SW 1271 (cell line): ENCODE results near the gene CSF3.
A peak's percentile ranks its signal among the peaks of the same experiment; 100 is the strongest.
"Not testable (repeated sequence)": the region's sequence is repeated elsewhere in the genome, so short reads cannot be mapped to it uniquely, and the experiment has no call there.

Experiments used
- DNase-seq, 2 experiments: peaks; one replicate each; lab custom pipeline; 2025; lab: John Stamatoyannopoulos, UW

CSF3 gene

DNA sequence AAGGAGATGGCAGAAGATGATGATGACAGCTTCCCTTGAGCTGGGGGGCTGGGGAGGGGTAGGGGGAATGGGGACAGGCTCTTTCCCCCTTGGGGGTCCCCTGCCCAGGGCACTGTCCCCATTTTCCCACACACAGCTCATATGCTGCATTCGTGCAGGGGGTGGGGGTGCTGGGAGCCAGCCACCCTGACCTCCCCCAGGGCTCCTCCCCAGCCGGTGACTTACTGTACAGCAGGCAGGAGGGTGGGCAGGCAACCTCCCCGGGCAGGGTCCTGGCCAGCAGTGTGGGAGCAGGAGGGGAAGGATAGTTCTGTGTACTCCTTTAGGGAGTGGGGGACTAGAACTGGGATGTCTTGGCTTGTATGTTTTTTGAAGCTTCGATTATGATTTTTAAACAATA, 17.7 kb upstream of the CSF3 start:
- DNase-seq = no peak

DNA sequence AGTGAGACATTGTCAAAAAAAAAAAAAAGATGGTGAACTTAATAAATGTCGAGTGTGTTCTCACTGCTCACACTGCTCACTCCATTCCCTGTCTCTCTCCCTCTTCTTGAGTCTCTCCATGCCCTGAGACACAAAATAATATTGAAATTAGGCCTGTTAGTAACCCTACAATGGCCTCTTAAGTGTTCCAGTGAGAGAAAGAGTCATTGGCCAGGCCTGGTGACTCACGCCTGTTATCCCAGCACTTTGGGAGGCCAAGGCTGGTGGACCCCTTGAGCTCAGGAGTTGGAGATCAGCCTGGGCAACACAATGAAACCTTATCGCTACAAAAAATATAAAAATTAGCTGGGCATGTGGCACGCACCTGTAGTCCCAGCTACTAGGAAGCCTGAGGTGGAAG, 16.2 kb upstream of the CSF3 start:
- no peak for DNase-seq

- no peak for DNase-seq
Observed at GRCh38 chr17:40000161-40000560, 15.1 kb upstream of the CSF3 start.

GRCh38 chr17:40001335-40001734, 13.9 kb upstream of the CSF3 start:
- not testable (repeated sequence) for DNase-seq

DNA sequence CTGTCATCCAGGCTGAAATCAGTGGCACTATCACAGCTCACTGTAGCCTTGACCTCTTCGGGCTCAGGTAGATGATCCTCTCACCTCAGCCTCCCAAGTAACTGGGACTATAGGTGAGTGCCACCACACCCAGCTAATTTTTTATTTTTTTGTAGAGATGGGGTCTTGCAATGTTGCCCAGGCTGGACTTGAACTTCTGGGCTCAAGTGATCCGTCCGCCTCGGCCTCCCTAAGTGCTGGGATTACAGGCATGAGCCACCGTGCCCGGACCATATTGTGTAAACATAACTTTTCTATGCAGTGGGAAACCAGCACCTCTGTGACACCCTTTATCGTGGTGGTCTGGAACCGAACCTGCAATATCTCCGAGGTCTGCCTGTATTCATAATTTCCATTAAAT, 11.2 kb upstream of the CSF3 start:
- no peak for DNase-seq

DNA sequence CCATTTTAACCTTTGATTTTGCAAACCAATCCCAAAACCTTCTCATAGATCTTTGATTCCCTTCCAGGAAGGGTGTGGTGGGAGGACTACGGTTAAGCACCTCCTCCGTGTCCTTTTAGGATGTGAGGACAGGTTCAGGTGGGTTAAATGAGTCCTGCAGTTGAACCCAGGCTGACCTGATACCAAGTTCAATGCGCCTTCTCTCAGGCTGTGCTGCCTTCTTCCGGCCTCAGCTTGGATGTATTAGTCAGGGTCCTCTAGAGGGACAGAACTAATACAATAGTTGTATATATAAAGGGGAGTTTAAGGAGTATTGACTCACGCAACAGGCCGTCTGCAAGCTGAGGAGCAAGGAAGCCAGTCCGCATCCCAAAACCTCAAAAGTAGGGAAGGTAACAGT, 10.5 kb upstream of the CSF3 start:
- DNase-seq = no peak

DNA sequence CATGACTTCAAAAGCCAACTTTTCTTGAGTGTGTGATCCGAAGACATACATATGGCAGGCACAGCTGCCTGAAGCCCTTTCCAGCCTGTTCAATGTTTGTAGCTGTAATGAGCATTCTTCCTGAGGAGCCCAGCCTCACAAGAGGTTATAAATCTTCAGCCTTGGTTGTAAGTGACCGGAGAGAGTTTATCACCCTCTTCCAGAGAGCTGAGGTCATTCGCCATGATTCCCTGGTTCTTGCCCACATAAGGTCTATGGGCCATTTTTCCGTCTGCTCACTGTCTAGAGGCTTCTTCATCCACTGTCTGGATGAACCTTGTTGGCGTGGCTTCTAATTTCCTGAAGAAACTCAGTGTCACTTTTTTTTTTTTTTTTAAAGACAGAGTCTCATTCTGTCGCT, 9.7 kb upstream of the CSF3 start:
- no peak for DNase-seq

GRCh38 chr17:40010946-40011500, 4.2 kb upstream of the CSF3 start:
- DNase-seq = not testable (repeated sequence)

DNA sequence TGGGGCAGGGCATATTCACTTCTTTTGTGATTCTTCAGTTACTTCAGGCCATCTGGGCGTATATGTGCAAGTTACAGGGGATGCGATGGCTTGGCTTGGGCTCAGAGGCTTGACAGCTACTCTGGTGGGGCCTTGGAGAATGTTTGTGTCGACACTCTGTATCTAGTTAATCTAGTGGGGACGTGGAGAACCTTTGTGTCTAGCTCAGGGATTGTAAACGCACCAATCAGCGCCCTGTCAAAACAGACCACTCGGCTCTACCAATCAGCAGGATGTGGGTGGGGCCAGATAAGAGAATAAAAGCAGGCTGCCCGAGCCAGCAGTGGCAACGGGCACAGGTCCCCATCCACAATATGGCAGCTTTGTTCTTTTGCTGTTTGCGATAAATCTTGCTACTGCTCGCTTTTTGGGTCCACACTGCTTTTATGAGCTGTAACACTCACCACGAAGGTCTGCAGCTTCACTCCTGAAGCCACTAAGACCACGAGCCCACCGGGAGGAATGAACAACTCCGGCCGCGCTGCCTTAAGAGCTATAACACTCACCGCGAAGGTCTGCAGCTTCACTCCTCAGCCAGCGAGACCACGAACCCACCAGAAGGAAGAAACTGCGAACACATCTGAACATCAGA, 3.1 kb upstream of the CSF3 start:
- DNase-seq = not testable (repeated sequence)

GRCh38 chr17:40014375-40014980, 762 bp upstream of the CSF3 start:
- DNase-seq = no peak

- DNase-seq = no peak
Observed at GRCh38 chr17:40015998-40016985, 1.1 kb downstream of the CSF3 start.

DNA sequence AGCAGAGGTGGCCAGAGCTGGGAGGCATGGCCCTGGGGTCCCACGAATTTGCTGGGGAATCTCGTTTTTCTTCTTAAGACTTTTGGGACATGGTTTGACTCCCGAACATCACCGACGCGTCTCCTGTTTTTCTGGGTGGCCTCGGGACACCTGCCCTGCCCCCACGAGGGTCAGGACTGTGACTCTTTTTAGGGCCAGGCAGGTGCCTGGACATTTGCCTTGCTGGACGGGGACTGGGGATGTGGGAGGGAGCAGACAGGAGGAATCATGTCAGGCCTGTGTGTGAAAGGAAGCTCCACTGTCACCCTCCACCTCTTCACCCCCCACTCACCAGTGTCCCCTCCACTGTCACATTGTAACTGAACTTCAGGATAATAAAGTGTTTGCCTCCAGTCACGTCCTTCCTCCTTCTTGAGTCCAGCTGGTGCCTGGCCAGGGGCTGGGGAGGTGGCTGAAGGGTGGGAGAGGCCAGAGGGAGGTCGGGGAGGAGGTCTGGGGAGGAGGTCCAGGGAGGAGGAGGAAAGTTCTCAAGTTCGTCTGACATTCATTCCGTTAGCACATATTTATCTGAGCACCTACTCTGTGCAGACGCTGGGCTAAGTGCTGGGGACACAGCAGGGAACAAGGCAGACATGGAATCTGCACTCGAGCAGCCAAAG, 2.3 kb downstream of the CSF3 start:
- no peak for DNase-seq

DNA sequence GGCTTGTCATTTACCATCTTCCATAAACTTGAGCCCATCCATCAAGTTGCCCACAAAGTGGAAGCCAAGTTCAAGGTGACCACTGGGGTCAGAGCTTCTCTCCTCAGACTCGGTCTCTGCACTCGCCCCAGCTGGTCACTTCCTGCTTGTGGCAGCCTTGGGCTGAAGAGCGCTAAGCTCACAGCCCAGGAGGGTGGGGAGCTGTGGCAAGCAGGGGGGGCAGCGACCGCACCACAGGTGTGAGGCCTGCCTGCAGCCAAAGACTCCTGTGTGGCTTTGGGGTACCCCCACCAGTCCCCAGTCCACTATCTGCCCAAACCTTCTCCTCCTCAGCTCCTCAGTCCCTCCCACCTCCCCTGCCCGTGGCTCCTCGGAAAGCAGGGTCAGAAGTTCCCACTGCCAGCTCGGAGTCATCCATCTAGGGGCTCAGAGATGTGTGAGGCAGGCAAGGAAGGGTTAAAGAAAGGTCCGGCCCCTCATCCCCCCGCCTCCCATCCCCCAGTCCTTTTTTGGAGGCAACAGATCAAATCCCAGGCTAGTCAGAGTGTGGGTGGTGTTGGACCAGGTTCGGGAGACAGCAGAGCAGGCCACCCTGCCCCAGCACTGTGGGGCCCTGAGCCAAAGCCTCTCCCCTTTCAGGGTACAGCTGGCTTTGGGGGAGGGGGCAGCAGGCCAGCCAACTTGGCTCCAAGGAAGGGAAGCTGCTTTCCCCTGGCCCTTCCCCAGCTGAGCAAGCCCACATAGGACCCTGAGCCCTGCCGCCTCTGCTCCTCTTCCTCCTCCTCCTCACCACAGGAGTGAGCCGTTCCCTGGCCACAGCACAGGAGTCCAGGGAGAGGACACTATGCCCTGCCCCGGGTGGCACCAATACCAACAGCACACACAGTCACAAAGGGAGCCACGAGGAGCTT, 3.2 kb downstream of the CSF3 start:
- DNase-seq = no peak

DNA sequence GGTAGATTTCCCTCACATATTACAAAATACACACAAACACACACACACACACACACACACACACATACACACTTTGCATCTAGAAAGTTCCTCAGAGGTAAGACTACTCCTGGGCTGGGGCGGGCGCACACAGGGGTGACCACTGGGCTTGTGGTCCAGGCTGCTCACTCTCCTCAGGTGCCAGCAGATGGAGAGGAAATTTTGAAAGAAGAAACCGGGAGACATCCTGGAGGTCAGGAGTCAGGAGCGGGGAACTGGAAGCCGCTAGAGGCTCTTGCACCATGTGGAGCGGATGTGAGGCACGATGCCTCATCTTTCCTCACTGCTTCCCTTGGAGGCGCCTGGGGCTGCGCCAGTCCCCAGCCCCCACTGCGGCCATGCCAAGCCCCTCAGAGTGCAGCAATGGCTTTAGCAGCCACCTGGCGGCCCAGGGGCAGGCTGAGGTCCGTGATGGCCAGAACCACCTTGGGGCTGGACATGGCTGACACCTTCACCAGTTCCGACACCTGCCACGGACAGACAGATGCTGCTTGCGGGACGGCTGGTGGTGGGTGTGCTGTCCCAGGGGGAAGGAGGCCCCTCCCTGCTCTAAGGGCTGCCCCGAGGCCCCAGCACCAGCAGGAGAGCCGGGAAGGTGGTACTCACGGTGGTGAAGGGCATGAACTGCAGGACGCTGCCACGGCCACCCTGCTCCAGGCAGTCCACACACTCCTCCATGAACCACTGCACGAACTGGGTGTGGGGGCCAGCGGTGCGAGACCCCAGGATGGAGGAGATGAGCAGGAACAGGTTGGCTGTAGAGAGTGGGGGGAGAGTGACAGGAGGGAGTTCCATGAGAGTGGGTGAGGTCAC, 4.1 kb downstream of the CSF3 start:
- DNase-seq = no peak

DNA sequence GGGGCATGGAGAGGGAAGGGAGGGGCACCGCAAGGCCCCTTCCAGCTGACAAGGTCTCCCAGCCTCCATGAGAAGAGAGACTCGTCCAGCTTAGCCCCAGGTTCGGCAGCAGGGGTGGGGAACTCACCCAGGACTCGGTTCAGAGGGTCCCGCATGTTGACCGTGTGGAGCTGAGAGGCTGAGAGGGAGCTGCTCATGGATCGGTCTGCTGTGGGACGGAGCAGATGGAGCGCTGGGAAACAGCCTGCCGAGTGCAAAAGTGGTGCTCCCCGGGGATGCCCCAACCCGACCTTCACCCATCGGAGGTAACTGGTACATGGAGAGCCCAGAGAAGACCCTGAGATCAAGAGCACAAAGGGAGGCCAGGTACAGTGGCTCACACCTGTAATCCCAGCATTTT, 4.9 kb downstream of the CSF3 start:
- DNase-seq = no peak

- DNase-seq = peak; percentile 67 to 75
Observed at GRCh38 chr17:40021451-40021971, 6.3 kb downstream of the CSF3 start.

GRCh38 chr17:40022497-40022896, 7.3 kb downstream of the CSF3 start:
- no peak for DNase-seq

DNA sequence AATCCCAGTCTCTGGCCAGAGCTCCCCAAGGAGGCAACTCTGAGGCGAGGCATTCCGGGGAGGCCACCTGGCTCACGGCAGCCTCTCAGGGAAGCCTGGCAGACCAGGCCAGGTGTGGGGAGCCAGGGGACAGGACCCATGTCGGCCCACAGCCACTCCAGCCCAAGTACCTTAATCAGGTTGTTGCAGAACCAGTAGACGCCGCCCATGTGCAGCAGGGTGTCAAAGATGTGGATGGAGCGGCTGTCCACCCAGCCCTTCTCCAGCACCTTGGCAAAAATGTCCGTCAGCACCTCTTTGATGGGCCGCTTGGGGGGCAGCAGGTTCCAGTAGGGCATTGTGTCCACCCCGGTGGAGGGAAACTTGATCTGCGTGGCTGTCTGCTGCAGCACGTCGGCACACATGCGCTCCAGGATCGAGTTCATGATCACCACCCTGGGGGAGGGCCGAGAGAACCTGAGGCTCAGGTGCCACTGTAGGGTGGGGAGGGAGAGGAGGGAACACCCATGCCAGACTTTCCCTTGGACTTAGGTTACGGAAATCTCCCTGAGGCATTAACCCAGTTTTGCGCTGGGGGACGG, 7.8 kb downstream of the CSF3 start:
- DNase-seq = no peak

DNA sequence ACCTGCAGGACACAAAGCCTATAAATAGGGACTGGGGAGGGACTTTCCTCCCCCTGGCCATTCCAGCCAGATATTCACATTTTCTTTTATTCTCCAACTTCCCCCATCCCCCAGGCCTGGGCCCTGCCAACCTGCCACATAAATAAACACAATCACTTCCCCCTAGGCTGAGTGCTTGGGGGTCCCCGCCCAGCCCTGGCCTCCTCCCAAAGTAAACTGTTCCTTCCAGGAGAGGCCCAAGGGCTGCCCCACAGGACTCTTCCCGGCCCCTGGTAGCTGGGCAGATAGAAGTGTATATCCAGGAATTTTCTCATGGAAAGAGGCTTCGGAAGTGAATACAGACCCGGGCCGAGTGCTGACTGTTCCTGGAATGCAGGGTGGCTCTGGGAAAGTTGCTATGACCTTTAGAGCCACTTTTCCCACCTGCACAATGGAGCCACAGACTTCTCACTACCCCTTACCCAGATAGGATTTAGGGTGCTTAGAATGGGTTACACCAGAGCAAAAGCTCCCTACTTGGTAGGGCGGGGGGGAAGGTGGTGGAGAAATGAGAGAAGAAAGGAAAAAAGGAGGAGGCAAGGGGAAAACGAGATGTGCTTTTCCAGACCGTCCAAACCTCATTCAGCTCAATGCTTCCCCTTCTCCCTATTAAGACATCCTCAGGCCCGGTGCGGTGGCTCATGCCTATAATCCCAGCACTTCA, 8.5 kb downstream of the CSF3 start:
- DNase-seq = no peak
